ENCODE measurements around the gene MAPK11. TPM values are rescaled to one million over a fixed set of nuclear protein-coding genes. Genes with fewer than 3 reads are reported as not detected.
A peak's percentile ranks its signal among the peaks of the same experiment; 100 is the strongest.

The MAPK11 gene
- total RNA-seq, 1 donor from 2014 or later, result 131 TPM

DNA sequence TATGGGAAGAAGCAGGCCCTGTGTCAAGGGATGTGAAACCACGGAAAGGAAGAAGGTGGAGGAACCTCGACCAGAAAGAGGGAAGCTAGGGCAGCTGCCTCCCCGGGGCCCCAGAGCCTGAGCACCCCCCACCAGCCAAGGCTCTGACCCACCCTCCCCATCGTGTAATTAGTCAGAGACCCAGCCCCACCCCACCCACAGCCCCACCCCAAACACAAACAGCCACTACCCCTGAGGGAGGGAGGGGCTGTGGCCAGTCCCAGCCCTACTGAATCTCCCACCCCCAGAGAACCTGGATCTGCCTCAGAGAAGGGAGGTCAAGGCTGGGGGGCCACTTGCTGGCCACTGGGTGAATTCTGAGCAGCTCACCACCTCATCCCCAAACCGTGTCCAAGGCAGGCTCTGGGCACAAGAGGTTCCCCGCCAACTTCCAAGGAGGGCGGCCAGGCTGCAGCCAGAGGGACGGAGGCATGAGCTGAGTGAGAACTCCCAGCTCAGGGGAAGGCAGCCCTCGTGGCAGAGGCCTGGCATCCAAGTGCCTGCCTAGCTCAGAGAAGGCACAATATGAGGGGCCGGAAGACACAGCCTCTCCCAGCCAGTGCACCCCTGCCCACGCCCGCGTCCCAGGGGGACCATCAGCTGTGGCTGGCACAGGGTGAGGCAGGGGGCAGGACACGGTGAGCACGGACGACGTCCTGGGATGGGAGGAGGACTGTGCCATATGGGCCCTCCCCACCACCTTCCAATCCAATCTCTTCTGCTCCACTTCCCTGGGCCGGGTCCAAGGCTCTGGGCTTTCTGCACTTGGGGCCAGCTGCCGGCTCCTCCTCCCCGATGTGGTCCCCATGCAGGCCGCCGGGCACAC, 34.6 kb upstream of the MAPK11 start:
- TF ChIP-seq, protein P1, sequence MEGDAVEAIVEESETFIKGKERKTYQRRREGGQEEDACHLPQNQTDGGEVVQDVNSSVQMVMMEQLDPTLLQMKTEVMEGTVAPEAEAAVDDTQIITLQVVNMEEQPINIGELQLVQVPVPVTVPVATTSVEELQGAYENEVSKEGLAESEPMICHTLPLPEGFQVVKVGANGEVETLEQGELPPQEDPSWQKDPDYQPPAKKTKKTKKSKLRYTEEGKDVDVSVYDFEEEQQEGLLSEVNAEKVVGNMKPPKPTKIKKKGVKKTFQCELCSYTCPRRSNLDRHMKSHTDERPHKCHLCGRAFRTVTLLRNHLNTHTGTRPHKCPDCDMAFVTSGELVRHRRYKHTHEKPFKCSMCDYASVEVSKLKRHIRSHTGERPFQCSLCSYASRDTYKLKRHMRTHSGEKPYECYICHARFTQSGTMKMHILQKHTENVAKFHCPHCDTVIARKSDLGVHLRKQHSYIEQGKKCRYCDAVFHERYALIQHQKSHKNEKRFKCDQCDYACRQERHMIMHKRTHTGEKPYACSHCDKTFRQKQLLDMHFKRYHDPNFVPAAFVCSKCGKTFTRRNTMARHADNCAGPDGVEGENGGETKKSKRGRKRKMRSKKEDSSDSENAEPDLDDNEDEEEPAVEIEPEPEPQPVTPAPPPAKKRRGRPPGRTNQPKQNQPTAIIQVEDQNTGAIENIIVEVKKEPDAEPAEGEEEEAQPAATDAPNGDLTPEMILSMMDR (IDR thresholded peaks at IDR 0.05; ENCODE audit: partially characterized antibody, unreplicated experiment), result no peak
- DNase-seq, result no peak
- Mint-ChIP-seq H3K36me3 (ENCODE audit: unreplicated experiment) (no peaks in the 10 kb centered on the region), H3K4me1 (ENCODE audit: low read depth, unreplicated experiment) (peaks cover 8% of the 10 kb centered on the region), H3K4me3 (ENCODE audit: unreplicated experiment) (no peak overlapping the region), H3K27me3 (ENCODE audit: unreplicated experiment) (peaks cover 12% of the 10 kb centered on the region), H3K27ac (ENCODE audit: unreplicated experiment) (no peak overlapping the region), H3K9me3 (ENCODE audit: unreplicated experiment) (peaks cover 7% of the 10 kb centered on the region)

DNA sequence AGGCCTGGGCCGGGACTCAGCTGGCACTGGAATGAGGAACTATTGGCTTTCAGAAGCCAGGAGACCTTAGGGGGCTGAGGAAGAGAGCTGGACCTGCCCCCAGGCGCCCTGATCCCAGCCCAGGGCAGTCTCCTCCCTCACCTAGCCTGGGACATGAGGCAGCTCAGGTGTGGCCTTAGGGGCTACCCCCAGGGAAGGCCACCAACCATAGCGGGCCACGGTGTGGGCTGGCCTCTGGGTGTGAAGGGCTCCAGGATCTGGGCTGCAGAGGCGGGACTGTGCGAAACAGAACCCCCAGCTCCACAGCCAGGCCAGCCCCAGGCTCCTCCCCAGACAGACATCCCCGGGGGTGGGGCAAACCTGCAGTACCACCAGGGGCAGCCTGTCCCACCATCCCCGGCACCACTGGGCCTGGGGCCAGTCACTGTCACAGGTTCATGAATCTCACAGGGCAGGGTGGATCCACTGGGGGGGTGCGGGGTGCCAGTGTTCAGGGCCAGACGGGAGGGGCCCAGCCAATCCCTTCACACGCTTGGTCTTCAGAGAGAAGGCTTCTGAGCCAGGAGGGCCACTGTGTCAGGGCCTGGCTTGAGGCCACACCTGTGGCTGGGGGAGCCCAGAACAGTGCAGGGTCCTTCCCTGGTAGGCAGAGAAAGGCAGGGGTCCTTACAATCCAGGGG, 33.8 kb upstream of the MAPK11 start:
- Mint-ChIP-seq H3K36me3 (ENCODE audit: unreplicated experiment) (no peaks in the 10 kb centered on the region), H3K4me3 (ENCODE audit: unreplicated experiment) (no peak overlapping the region), H3K27ac (ENCODE audit: unreplicated experiment) (no peak overlapping the region), H3K4me1 (ENCODE audit: low read depth, unreplicated experiment) (peaks cover 5% of the 10 kb centered on the region), H3K9me3 (ENCODE audit: unreplicated experiment) (peaks cover 7% of the 10 kb centered on the region), H3K27me3 (ENCODE audit: unreplicated experiment) (peaks cover 10% of the 10 kb centered on the region)
- TF ChIP-seq, protein P1 (IDR thresholded peaks at IDR 0.05; ENCODE audit: partially characterized antibody, unreplicated experiment), result no peak
- no peak for DNase-seq

DNA sequence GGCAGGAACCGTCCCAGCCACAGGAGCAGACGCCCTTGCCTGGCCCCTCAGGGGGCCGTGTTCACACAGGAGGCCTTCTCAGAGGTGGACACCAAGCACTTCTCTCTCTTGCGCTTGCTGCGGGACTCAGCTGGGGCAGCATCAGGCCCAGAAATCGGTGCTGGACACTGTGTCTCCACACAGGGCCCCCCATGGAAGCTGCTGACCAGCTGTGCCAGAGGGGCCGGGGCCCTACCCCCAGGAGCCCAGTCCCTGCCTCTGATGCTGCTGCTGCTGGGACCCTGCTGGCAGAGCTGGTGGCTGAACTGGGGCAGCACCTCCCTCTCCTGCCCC, 33.3 kb upstream of the MAPK11 start:
- Mint-ChIP-seq H3K9me3 (ENCODE audit: unreplicated experiment) (peaks cover 4% of the 10 kb centered on the region), H3K4me3 (ENCODE audit: unreplicated experiment) (no peak overlapping the region), H3K36me3 (ENCODE audit: unreplicated experiment) (no peaks in the 10 kb centered on the region), H3K4me1 (ENCODE audit: low read depth, unreplicated experiment) (peaks cover 1% of the 10 kb centered on the region), H3K27ac (ENCODE audit: unreplicated experiment) (no peak overlapping the region), H3K27me3 (ENCODE audit: unreplicated experiment) (peaks cover 7% of the 10 kb centered on the region)
- TF ChIP-seq, protein P1 (IDR thresholded peaks at IDR 0.05; ENCODE audit: partially characterized antibody, unreplicated experiment), result no peak
- DNase-seq, result no peak

DNA sequence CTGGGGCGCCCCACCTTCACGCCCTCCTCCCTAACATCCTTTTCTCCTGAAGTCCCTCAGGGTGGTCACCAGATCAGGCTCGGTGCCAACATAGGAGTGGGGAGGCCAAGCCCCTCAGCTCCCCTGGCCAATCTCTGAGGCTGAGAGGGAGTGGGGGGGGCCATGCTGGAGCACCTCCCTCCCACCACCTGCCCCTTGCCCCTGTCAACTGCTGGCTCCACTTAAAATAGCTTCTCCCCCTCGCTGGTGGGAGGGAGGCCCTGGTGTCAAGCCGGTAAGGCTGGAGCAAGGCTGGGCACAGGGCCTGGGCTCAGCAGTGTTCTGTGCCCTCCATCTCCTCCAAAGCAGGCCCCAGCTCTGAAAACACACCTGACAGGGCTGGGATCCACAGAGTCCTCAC, 32.4 kb upstream of the MAPK11 start:
- DNase-seq, result no peak
- TF ChIP-seq, protein P1 (IDR thresholded peaks at IDR 0.05; ENCODE audit: partially characterized antibody, unreplicated experiment), result no peak
- Mint-ChIP-seq H3K27ac (ENCODE audit: unreplicated experiment) (no peak overlapping the region), H3K36me3 (ENCODE audit: unreplicated experiment) (no peaks in the 10 kb centered on the region), H3K4me3 (ENCODE audit: unreplicated experiment) (peak overlapping the region; percentile 30), H3K4me1 (ENCODE audit: low read depth, unreplicated experiment) (no peaks in the 10 kb centered on the region), H3K9me3 (ENCODE audit: unreplicated experiment) (peaks cover 4% of the 10 kb centered on the region), H3K27me3 (ENCODE audit: unreplicated experiment) (peaks cover 6% of the 10 kb centered on the region)

- Mint-ChIP-seq H3K4me1 (ENCODE audit: low read depth, unreplicated experiment) (no peaks in the 10 kb centered on the region), H3K36me3 (ENCODE audit: unreplicated experiment) (no peaks in the 10 kb centered on the region)
Measured at GRCh38 chr22:50302041-50302541, 31.9 kb upstream of the MAPK11 start.

More at GRCh38 chr22:50302041-50302541, 31.9 kb upstream of the MAPK11 start:
- Mint-ChIP-seq H3K4me3 (ENCODE audit: unreplicated experiment) (no peak overlapping the region), H3K9me3 (ENCODE audit: unreplicated experiment) (peaks cover 4% of the 10 kb centered on the region), H3K27ac (ENCODE audit: unreplicated experiment) (no peak overlapping the region), H3K27me3 (ENCODE audit: unreplicated experiment) (peaks cover 6% of the 10 kb centered on the region)
- TF ChIP-seq, protein P1 (IDR thresholded peaks at IDR 0.05; ENCODE audit: partially characterized antibody, unreplicated experiment), result no peak
- DNase-seq, result no peak

Measured in glutamatergic neuron (in vitro differentiated cells).